ENCODE measurements around the gene GABARAPL1. TPM values are rescaled to one million over a fixed set of nuclear protein-coding genes. Genes with fewer than 3 reads are reported as not detected.

GABARAPL1 gene
- polyA plus RNA-seq, 2 of the 4 experiments (the other 2 are of a cell fraction) = 35.9 to 46.2 TPM

DNA sequence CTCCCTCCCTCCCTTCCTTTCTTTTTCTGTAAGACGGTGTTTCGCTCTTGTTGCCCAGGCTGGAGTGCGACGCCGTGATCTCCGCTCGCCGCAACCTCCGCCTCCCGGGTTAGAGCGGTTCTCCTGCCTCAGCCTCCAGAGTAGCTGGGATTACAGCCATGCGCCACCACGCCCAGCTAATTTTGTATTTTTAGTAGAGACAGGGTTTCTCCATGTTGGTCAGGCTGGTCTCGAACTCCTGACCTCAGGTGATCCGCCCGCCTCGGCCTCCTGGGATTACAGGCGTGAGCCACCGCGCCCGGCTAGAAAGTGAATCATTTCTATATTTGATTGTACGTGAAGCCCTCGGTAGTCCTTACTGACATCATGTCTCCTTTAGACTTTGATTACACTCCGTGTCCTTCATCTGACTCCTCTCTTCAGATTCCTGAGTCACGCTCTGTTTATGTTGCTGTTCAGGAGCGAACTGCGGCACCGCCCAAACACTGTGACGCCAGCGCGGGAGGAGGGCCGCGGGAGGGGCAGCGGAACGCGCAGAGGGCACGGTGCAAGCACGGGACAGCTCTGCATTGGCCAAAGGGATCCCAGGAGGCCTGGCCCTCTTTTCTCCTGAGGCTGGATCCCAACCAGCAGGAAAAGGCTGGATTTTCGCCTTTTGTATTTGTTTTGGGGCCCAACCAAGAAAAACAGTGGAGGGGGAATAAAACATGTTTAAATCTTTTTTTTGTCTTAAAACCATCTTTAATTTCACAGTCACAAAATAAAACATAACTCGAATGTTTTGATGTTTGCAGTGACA is 538 bp upstream of the GABARAPL1 start (continued):
- peak; percentile 50 for TF ChIP-seq FOSL2 (IDR thresholded peaks at IDR 0.05)
- TF ChIP-seq FOSL2 (CRISPR knock-in tag; IDR thresholded peaks at IDR 0.05) = peak; percentile 90
- TF ChIP-seq NPAS2 (CRISPR knock-in tag; IDR thresholded peaks at IDR 0.05; ENCODE audit: borderline replicate concordance) = no peak
- TF ChIP-seq FOXS1 (CRISPR knock-in tag; IDR thresholded peaks at IDR 0.05) = peak; percentile 6; the same call in 1 of the 2 replicates
- TF ChIP-seq KDM1A (IDR thresholded peaks at IDR 0.05; ENCODE audit: low read depth) = peak; percentile 39; the same call in 1 of the 2 replicates
- TF ChIP-seq HOXB5 (CRISPR knock-in tag; IDR thresholded peaks at IDR 0.05) = no peak; the same call in 1 of the 2 replicates
- TF ChIP-seq, protein P1, sequence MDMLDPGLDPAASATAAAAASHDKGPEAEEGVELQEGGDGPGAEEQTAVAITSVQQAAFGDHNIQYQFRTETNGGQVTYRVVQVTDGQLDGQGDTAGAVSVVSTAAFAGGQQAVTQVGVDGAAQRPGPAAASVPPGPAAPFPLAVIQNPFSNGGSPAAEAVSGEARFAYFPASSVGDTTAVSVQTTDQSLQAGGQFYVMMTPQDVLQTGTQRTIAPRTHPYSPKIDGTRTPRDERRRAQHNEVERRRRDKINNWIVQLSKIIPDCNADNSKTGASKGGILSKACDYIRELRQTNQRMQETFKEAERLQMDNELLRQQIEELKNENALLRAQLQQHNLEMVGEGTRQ (IDR thresholded peaks at IDR 0.05) = 0 out of 2 replicates have a peak, but pooled peaks have one; percentile 11
- TF ChIP-seq BHLHE40 (IDR thresholded peaks at IDR 0.05; ENCODE audit: low read depth, low read length) = peak; percentile 84
- no peak for TF ChIP-seq CBX2 (IDR thresholded peaks at IDR 0.05; ENCODE audit: borderline replicate concordance, low read depth)
- peak; percentile 58; the same call in 1 of the 2 replicates for TF ChIP-seq RARB (CRISPR knock-in tag; IDR thresholded peaks at IDR 0.05)
- peak; percentile 77 for TF ChIP-seq NFE2L2 (conservative IDR thresholded peaks at IDR 0.05; ENCODE audit: low read length)
- no peak for TF ChIP-seq ZNF302 (CRISPR knock-in tag; IDR thresholded peaks at IDR 0.05)
- TF ChIP-seq HOXA7 (CRISPR knock-in tag; IDR thresholded peaks at IDR 0.05) = no peak
- TF ChIP-seq, protein P2, sequence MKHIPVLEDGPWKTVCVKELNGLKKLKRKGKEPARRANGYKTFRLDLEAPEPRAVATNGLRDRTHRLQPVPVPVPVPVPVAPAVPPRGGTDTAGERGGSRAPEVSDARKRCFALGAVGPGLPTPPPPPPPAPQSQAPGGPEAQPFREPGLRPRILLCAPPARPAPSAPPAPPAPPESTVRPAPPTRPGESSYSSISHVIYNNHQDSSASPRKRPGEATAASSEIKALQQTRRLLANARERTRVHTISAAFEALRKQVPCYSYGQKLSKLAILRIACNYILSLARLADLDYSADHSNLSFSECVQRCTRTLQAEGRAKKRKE (CRISPR knock-in tag; IDR thresholded peaks at IDR 0.05; ENCODE audit: low read depth) = no peak
- TF ChIP-seq PHF8 (IDR thresholded peaks at IDR 0.05; ENCODE audit: borderline replicate concordance, low read depth) = no peak
- TF ChIP-seq CHD2 (IDR thresholded peaks at IDR 0.05; ENCODE audit: low read length, partially characterized antibody) = no peak
- TF ChIP-seq GATA3 (IDR thresholded peaks at IDR 0.05; ENCODE audit: borderline replicate concordance) = peak; percentile 74

DNA sequence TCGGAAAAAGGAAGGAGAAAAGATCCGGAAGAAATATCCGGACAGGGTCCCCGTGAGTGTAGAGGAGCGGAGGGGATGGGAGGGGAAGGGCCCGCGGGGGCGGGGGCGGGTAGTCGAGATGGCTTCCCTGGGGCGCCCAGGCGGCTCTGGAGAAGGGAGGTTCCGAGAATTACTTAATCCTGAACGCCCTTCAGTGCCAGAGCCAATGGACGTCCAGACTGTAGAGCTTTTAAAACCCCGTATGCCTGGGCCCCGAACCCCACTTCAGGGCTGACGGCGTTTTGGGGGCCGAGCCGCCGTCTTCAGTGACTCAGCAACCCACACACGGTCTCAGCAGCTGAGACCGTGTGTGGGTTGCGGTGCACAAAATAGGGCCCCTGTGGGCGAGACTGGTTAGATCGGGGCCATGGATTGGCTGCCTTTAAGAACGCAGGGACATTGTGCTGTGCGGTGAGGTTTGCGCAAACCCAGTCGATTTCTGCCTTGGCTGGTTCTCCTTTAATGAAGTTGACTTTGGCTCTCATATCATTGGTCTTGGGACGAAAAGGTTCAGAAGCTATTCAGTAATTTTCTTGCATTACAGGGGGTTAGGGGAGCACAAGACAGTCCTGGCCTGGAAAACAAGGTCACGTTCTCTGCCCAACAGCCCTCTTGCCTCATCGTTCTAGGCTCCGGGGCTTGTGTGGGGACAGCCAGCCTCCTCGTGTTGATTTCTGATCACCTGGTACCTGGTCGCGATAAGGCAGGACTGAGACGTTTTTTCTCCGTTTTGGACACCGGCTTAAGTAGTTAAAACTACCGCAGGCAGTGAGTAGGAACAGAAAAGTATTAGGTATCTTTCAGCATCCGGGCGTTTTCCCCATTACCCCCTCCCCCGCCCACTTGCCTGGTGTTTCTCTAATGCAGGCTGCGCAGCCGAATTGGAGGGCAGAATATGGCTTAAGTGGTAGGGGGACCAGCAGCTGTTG is 775 bp downstream of the GABARAPL1 start:
- Histone ChIP-seq H3K9me3 (no peaks in the 10 kb centered on the region), H3K27ac (peak overlapping the region; percentile 77 to 90), H3K4me2 (peak overlapping the region; percentile 74), H3K4me1 (peaks cover 17% of the 10 kb centered on the region), H3K4me3 (peak overlapping the region; percentile 95)
- DNase-seq (ENCODE audit: low read depth in 1 of 2, low spot score in 1 of 2) (peak; percentile 46 to 73), ATAC-seq (peak; percentile 55 to 67), FAIRE-seq (no peak)
- CTCF ChIA-PET = interaction anchor here (0.7 to 2.0 kb wide), 3 partner anchors 16 to 153 kb away, joined by 3 to 9 read pairs (median 3); no protein-coding TSS in a partner anchor
- 5% methylated on average over 34 of the region's 47 CpGs for WGBS (ENCODE audit: missing lambda C conversion rate)
- POLR2A ChIA-PET = interaction anchor here (2.6 kb wide), 1 partner anchor 60 kb away, joined by 17 read pairs; no protein-coding TSS in a partner anchor
- TF ChIP-seq JUN (IDR thresholded peaks at IDR 0.05) (no peak), FOSL2 (IDR thresholded peaks at IDR 0.05) (no peak), FOSL2 (CRISPR knock-in tag; IDR thresholded peaks at IDR 0.05) (no peak), KDM1A (IDR thresholded peaks at IDR 0.05; ENCODE audit: low read depth) (no peak), MYC (IDR thresholded peaks at IDR 0.05; ENCODE audit: borderline replicate concordance, low read length) (no peak), FOSB (CRISPR knock-in tag; IDR thresholded peaks at IDR 0.05) (no peak), BHLHE40 (IDR thresholded peaks at IDR 0.05; ENCODE audit: low read depth, low read length) (0 out of 2 replicates have a peak, but pooled peaks have one; percentile 19), CEBPB (IDR thresholded peaks at IDR 0.05) (peak; percentile 46 to 55; a peak in 3 of 4 replicates), EHF (CRISPR knock-in tag; IDR thresholded peaks at IDR 0.05) (no peak), HOXB13 (CRISPR knock-in tag; IDR thresholded peaks at IDR 0.05; ENCODE audit: low read depth) (no peak), CBX2 (IDR thresholded peaks at IDR 0.05; ENCODE audit: borderline replicate concordance, low read depth) (no peak), KDM5A (IDR thresholded peaks at IDR 0.05) (no peak), RFX5 (IDR thresholded peaks at IDR 0.05) (no peak), SREBF2 (IDR thresholded peaks at IDR 0.05) (no peak), MAFK (IDR thresholded peaks at IDR 0.05; ENCODE audit: partially characterized antibody) (peak; percentile 51)
- TF ChIP-seq, protein P2 (CRISPR knock-in tag; IDR thresholded peaks at IDR 0.05; ENCODE audit: low read depth) = no peak
- TF ChIP-seq, protein P3, sequence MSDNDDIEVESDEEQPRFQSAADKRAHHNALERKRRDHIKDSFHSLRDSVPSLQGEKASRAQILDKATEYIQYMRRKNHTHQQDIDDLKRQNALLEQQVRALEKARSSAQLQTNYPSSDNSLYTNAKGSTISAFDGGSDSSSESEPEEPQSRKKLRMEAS (IDR thresholded peaks at IDR 0.05) = peak; percentile 34; the same call in 1 of the 2 replicates
- TF ChIP-seq, protein P4, sequence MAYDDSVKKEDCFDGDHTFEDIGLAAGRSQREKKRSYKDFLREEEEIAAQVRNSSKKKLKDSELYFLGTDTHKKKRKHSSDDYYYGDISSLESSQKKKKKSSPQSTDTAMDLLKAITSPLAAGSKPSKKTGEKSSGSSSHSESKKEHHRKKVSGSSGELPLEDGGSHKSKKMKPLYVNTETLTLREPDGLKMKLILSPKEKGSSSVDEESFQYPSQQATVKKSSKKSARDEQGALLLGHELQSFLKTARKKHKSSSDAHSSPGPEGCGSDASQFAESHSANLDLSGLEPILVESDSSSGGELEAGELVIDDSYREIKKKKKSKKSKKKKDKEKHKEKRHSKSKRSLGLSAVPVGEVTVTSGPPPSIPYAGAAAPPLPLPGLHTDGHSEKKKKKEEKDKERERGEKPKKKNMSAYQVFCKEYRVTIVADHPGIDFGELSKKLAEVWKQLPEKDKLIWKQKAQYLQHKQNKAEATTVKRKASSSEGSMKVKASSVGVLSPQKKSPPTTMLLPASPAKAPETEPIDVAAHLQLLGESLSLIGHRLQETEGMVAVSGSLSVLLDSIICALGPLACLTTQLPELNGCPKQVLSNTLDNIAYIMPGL (CRISPR knock-in tag; IDR thresholded peaks at IDR 0.05; ENCODE audit: borderline replicate concordance) = no peak
- TF ChIP-seq, protein P5, sequence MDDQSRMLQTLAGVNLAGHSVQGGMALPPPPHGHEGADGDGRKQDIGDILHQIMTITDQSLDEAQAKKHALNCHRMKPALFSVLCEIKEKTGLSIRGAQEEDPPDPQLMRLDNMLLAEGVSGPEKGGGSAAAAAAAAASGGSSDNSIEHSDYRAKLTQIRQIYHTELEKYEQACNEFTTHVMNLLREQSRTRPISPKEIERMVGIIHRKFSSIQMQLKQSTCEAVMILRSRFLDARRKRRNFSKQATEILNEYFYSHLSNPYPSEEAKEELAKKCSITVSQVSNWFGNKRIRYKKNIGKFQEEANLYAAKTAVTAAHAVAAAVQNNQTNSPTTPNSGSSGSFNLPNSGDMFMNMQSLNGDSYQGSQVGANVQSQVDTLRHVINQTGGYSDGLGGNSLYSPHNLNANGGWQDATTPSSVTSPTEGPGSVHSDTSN (IDR thresholded peaks at IDR 0.05) = no peak
